ENCODE measurements around the gene ZNF580. TPM values are rescaled to one million over a fixed set of nuclear protein-coding genes. Genes with fewer than 3 reads are reported as not detected.

ZNF580 gene
- total and polyA plus RNA-seq, 2 of the 8 experiments (the other 6 are each of a cell fraction or from before 2014, with no cell fraction given) = 12.0 to 24.6 TPM

DNA sequence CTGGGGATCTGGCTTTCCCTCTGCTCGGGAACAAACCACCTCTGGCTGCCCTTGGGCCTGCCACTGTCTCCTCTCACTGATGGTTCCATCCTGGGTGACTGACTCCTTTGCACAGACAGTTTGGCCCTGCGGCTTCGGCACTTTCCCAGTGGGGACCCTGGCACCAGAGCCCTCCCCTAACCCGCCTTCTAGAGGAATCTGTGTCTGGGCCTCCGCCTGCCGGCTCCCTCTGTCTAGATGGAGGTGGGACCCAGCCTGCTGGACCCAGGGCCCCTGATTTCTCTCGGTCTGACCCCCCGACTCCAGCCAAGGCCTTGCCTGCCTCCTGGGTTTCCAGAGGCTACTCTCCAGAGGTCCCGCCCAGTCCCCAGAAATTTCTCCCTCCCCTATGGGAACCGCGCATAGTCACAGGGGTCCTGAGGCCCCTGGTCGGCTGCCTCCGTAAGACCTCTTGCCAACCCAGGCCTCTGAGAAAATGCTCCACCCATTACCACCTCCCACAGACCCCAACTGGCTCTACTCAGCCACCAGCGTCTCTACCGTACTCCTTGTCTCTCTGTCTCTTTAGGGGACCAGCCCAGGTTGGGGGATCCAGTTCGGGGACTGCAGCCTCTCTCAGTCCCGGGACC is 9.9 kb downstream of the ZNF580 start:
- H3K4ac ChIP-seq (replicated peaks; ENCODE audit: insufficient read length, low read depth, low read length) = no peak overlapping the region
- no peak overlapping the region for H3K4me2 ChIP-seq (ENCODE audit: insufficient read depth in 1 of 2, low read depth in 2 of 2, low read length in 2 of 2)
- no peak overlapping the region for H4K8ac ChIP-seq (ENCODE audit: extremely low read depth, insufficient read depth, low read length)
- H3K27ac ChIP-seq (ENCODE audit: low read depth, low read length) = no peak overlapping the region
- no peak overlapping the region for H2BK15ac ChIP-seq (ENCODE audit: low read length)
- no peak overlapping the region for H2BK120ac ChIP-seq (replicated peaks; ENCODE audit: low read depth, low read length)
- no peak for FAIRE-seq
- no peak overlapping the region for H4K91ac ChIP-seq (replicated peaks; ENCODE audit: insufficient read length, low read length)
- ChIA-PET POLR2A (ENCODE audit: partially characterized antibody) (interaction anchor here (9.2 kb wide), 1 partner anchor 17 kb away, joined by 96 read pairs; no protein-coding TSS in a partner anchor), CTCF (ENCODE audit: partially characterized antibody) (interaction anchor here (0.9 to 6.9 kb wide), 2 partner anchors 19 to 21 kb away, joined by 3 to 56 read pairs; no protein-coding TSS in a partner anchor)
- no peak overlapping the region for H2BK12ac ChIP-seq (ENCODE audit: low read depth, low read length)
- no peaks in the 10 kb centered on the region for H4K20me1 ChIP-seq (replicated peaks in 1 of 2; ENCODE audit: control insufficient read depth in 1 of 2, insufficient read depth in 2 of 2, low read length in 2 of 2)
- no peak overlapping the region for H2BK20ac ChIP-seq (ENCODE audit: low read length)
- H3K79me1 ChIP-seq (ENCODE audit: low read depth, low read length) = peaks cover 2% of the 10 kb centered on the region; the same call in 1 of the 2 replicates
- H3K9me3 ChIP-seq (ENCODE audit: insufficient read depth in 2 of 2, low read depth in 1 of 2, low read length in 1 of 2) = no peaks in the 10 kb centered on the region
- H3K14ac ChIP-seq (ENCODE audit: insufficient read length) = no peak overlapping the region
- H3K23ac ChIP-seq (ENCODE audit: insufficient read length) = no peak overlapping the region
- no peak overlapping the region for H3K9ac ChIP-seq (replicated peaks in 1 of 4; ENCODE audit: extremely low read depth in 1 of 4, low read depth in 3 of 4, low read length in 3 of 4)
- H3K56ac ChIP-seq (replicated peaks; ENCODE audit: insufficient read length, low read depth, low read length) = no peak overlapping the region
- H2BK5ac ChIP-seq (ENCODE audit: low read depth, low read length) = no peak overlapping the region
- H2AK5ac ChIP-seq (ENCODE audit: low read depth, low read length) = no peak overlapping the region
- peaks cover 0 to 3% (median 1%) of the 10 kb centered on the region in 4 experiments; a peak in 2 of 8 replicates for H3K36me3 ChIP-seq (ENCODE audit: control insufficient read depth in 2 of 4, insufficient read depth in 4 of 4, low read length in 3 of 4)
- H3K4me1 ChIP-seq (replicated peaks in 1 of 4; ENCODE audit: control insufficient read depth in 3 of 4, insufficient read depth in 4 of 4, low read length in 3 of 4) = peaks cover 0 to 8% (median 3%) of the 10 kb centered on the region in 4 experiments; a peak in 5 of 7 replicates
- no peak overlapping the region for H3K4me3 ChIP-seq (ENCODE audit: extremely low read depth in 1 of 4, insufficient read depth in 2 of 4, low read depth in 3 of 4, low read length in 4 of 4)
- H4K5ac ChIP-seq (ENCODE audit: insufficient read length, low read depth, low read length) = no peak overlapping the region
- H2AFZ ChIP-seq (ENCODE audit: low read length) = no peak overlapping the region
- 91% methylated on average over 17 of the region's 17 CpGs; no CpG with 5 or more reads in 1 of the 2 experiments for WGBS, 2 experiments (ENCODE audit: extremely low coverage in 1 of 2, insufficient coverage in 1 of 2, insufficient read length in 1 of 2, insufficient replicate concordance in 2 of 2, low coverage in 1 of 2, low lambda C conversion rate in 2 of 2, missing lambda C conversion rate in 1 of 2)
- no peak for DNase-seq (ENCODE audit: low read depth in 1 of 2, low spot score in 2 of 2)
- H3K18ac ChIP-seq (ENCODE audit: extremely low read depth, low read length) = no peak overlapping the region
- H3K79me2 ChIP-seq (ENCODE audit: control insufficient read depth in 1 of 2, insufficient read depth in 2 of 2, low read length in 2 of 2) = peaks cover 2 to 4% of the 10 kb centered on the region in 2 experiments
- H3K27me3 ChIP-seq (replicated peaks in 1 of 4; ENCODE audit: control insufficient read depth in 3 of 4, extremely low read depth in 1 of 4, insufficient read depth in 3 of 4, low read length in 3 of 4) = no peaks in the 10 kb centered on the region
- peaks cover 11% of the 10 kb centered on the region for H3K23me2 ChIP-seq (ENCODE audit: low read depth, low read length)
- no peak for TF ChIP-seq CBX8 (IDR thresholded peaks at IDR 0.05; ENCODE audit: borderline replicate concordance, low read depth, low read length)
- no peak for TF ChIP-seq EZH2 (IDR thresholded peaks at IDR 0.05; ENCODE audit: low read depth, low read length, severe bottlenecking)
- TF ChIP-seq CTBP2 (IDR thresholded peaks at IDR 0.05; ENCODE audit: borderline replicate concordance, insufficient read depth, insufficient read length, low read length) = no peak
- no peak for TF ChIP-seq FOSL1 (IDR thresholded peaks at IDR 0.05; ENCODE audit: insufficient read depth, low read depth, low read length)
- TF ChIP-seq POU5F1 (IDR thresholded peaks at IDR 0.05; ENCODE audit: low read depth, low read length) = no peak
- TF ChIP-seq KDM1A (IDR thresholded peaks at IDR 0.05; ENCODE audit: borderline replicate concordance, low read length) = no peak

All from H1 (cell line).